K562 (cell line): ENCODE measurements around the gene SGK1. TPM values are rescaled to one million over a fixed set of nuclear protein-coding genes. Genes with fewer than 3 reads are reported as not detected.

ENCODE experiments used
- EP400 ChIP-seq: fragments of 450-650 bp; IDR thresholded peaks from 2 replicates; pipeline ENCODE4 v1.6.1; 2017; ENCODE audit warnings: antibody characterized with exemption, mild to moderate bottlenecking, moderate library complexity
- GATAD2B ChIP-seq: fragments of 450-650 bp; IDR thresholded peaks from 2 replicates; pipeline ENCODE4 v1.6.1; 2017; ENCODE audit warnings: mild to moderate bottlenecking, borderline replicate concordance
- KLF10 ChIP-seq: fragments of 250-450 bp; sonication (Bioruptor Pico); IDR thresholded peaks from 2 replicates; pipeline ENCODE4 v1.6.1; 2021; ENCODE audit warnings: matching md5 sums
- KLF6 ChIP-seq: fragments of 250-450 bp; sonication (Bioruptor Pico); IDR thresholded peaks from 2 replicates; pipeline ENCODE4 v1.4.0; 2020; ENCODE audit warnings: mild to moderate bottlenecking, moderate library complexity, borderline replicate concordance
- MNT ChIP-seq, 2 experiments: fragments of 450-650 bp; conservative IDR thresholded peaks; 2 replicates each; pipeline ENCODE4 v1.6.1; 2017; ENCODE audit warnings: mild to moderate bottlenecking in 2 of 2, moderate library complexity in 2 of 2
- MYC ChIP-seq, 2 experiments: fragments of 250-450 bp in 1 of 2; sonication (Bioruptor Pico) in 1 of 2; IDR thresholded peaks; 2 replicates each; pipeline versions ENCODE4 v1.5.1 to v1.6.1; 2012 to 2021; ENCODE audit warnings: low read depth in 2 of 2, borderline replicate concordance in 1 of 2, improper control_type of control experiment in 1 of 2, low read length in 1 of 2, mild to moderate bottlenecking in 1 of 2, moderate library complexity in 1 of 2
- NCOR1 ChIP-seq: fragments of 450-650 bp; IDR thresholded peaks from 2 replicates; pipeline ENCODE4 v1.6.1; 2016; ENCODE audit warnings: mild to moderate bottlenecking, moderate library complexity
- TFE3 ChIP-seq: fragments of 450-650 bp; formaldehyde crosslinking; IDR thresholded peaks from 2 replicates; pipeline ENCODE4 v1.4.0; 2020; ENCODE audit warnings: mild to moderate bottlenecking, mixed read lengths
- ZNF398 ChIP-seq: fragments of 250-450 bp; sonication (Bioruptor Pico); IDR thresholded peaks from 2 replicates; pipeline ENCODE4 v1.8.0; 2021; ENCODE audit warnings: moderate library complexity, mild to moderate bottlenecking, inconsistent platforms
- polyA plus RNA-seq, 8 experiments: library from polyadenylated mRNA; depleted of rRNA in 4 of 8; stranded (reverse) in 5 of 8; unstranded in 3 of 8; fragments of >200 nt; fragmentation: Nextera tagmentation in 2 of 8; fragmentation: Illumina TruSeq in 1 of 8; extraction: Ambion mirVana in 2 of 8; extraction: Trizol in 1 of 8; gene quantifications; 2 replicates each; pipeline versions ENCODE4 v1.2.1 to v1.2.3, GENCODE V29; 2011 to 2014; ENCODE audit warnings: inconsistent platforms in 1 of 8, missing spikeins in 1 of 8
- total RNA-seq, 7 experiments: library from RNA; depleted of rRNA in 6 of 7; stranded (reverse); fragments of >200 nt in 6 of 7; fragmentation: Illumina TruSeq in 2 of 7; extraction: Trizol in 2 of 7; gene quantifications; 2 replicates each; pipeline versions ENCODE4 v1.2.1 to v1.2.3, GENCODE V29; 2011 to 2021; ENCODE audit warnings: low replicate concordance in 1 of 7

SGK1 gene
- total and polyA plus RNA-seq, 9 of the 15 experiments (the other 6 are each of a cell fraction or from before 2014, with no cell fraction given) = 3.5 to 7.2 (median 3.9) TPM

- TF ChIP-seq ZNF398 (CRISPR knock-in tag) (no peak), MNT (conservative IDR thresholded peaks at IDR 0.05) (peak in 1 of 2 experiments; percentile 1; a peak in 1 of 4 replicates), EP400 (peak; percentile 11; the same call in 1 of the 2 replicates), MYC (IDR thresholded peaks at IDR 0.05; ENCODE audit: low read depth, low read length) (0 out of 2 replicates have a peak, but pooled peaks have one; percentile 6), MYC (CRISPR knock-in tag; IDR thresholded peaks at IDR 0.05; ENCODE audit: borderline replicate concordance, low read depth) (no peak), GATAD2B (peak; percentile 10; the same call in 1 of the 2 replicates), KLF6 (CRISPR knock-in tag) (0 out of 2 replicates have a peak, but pooled peaks have one; percentile 24), NCOR1 (no peak), TFE3 (peak; percentile 64), KLF10 (CRISPR knock-in tag) (no peak)
Observed at GRCh38 chr6:134195985-134196384, 121.9 kb downstream of the SGK1 start (continued).
